Stimulated activated CD8-positive, alpha-beta memory T cell treated with anti-CD3 and anti-CD28 coated beads, Interleukin-7, amount 100 ng/mL, for 24 hours (primary cell): ENCODE measurements around the gene KCNN1.
"Not testable (repeated sequence)": the region's sequence is repeated elsewhere in the genome, so short reads cannot be mapped to it uniquely, and the experiment has no call there.

Source experiments
- DNase-seq: peaks from one replicate; pipeline ENCODE4 v3.0.0-alpha.2; 2020; ENCODE audit warnings: low read depth

Gene KCNN1

DNA sequence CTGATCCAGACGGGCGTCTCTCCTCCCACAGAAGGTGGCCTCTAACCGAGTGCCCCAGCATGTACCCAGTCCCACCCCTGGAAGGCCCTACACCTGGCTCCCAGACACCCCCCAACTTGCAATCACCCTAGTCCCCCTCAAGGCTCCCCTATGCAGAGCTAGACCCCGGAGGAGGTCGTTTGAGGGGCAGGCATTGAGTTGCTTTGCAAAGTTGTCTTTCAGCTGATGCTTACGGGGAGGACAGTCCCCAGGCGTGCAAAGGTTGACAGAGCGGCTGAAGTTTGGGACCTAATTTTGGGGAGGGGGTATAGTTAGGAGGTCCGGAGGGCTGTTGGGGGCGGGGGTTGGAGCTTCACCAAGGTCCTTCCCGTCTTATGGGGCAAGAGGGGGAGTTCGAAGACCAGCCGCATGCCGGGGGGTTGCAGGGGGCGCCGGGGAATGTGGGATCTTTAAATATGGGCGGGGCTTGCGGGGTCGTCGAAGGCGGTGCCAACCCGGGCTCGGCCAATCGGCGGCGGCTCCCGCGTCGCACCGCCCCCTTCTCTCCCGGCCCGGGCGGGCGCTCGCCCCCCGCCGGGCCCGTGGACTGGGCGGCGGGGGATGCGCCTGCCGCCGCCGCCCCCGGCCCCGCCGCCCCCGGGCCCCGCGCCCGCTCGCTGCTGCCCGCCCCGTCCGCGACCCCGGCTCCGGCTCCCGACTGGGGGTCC lies at the start of gene KCNN1:
Gene KCNN1 (plus strand): TSS at position 558 of the 707 bp plus-strand sequence. CDS start 6,782 bp downstream, outside the sequence.
- DNase-seq, result no peak

DNA sequence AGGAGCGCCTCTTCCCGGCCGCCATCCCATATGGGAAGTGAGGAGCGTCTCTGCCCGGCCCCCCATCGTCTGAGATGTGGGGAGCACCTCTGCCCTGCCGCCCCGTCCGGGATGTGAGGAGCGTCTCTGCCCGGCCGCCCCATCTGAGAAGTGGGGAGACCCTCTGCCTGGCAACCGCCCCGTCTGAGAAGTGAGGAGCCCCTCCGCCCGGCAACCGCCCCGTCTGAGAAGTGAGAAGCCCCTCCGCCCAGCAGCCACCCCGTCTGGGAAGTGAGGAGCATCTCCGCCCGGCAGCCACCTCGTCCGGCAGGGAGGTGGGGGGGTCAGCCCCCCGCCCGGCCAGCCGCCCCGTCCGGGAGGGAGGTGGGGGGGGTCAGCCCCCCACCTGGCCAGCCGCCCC lies 48.8 kb upstream of the KCNN1 start:
- DNase-seq, result not testable (repeated sequence)

DNA sequence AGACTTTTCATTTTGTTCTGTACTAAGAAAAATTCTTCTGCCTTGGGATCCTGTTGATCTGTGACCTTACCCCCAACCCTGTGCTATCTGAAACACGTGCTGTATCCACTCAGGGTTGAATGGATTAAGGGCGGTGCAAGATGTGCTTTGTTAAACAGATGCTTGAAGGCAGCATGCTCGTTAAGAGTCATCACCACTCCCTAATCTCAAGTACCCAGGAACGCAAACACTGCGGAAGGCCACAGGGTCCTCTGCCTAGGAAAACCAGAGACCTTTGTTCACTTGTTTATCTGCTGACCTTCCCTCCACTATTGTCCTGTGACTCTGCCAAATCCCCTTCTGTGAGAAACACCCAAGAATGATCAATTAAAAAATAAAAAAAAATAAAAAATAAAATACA lies 47.8 kb upstream of the KCNN1 start:
- DNase-seq, result not testable (repeated sequence)

DNA sequence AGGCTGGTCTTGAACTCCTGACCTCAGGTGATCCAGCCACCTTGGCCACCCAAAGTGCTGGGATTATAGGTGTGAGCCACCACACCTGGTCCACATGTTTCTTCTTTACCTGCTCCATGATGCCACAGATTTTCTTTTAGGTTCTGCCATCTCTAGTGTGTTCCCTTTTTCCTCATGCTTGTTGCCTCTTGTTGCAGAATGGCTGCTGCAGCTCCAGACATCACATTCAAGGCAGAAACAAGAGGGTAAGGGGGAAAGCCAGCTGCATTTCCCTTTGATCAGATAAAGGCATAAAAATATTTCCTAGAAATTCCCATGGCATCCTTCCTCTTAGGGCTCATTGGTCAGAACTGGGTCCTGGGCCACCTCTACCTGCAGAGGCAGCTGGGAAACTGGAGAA lies 46.4 kb upstream of the KCNN1 start:
- no peak for DNase-seq

DNA sequence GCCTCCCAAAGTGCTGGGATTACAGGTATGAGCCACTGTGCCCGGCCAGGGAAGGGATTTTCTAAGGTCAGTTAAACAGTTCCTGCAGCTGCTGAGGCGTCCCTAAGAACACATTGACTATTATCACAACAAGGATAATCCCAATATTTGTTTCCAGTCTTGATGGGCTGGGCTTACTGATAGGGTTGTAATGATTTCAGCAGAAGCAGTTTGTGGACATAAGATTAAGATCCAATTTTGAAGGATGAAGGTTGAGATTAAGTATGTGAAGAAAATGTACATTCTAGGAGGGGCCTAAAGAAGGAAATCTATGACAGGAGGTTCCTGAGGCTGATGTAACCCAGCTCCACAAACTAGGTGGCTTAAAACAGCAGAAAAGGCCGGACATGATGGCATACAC lies 44.8 kb upstream of the KCNN1 start:
- no peak for DNase-seq

DNA sequence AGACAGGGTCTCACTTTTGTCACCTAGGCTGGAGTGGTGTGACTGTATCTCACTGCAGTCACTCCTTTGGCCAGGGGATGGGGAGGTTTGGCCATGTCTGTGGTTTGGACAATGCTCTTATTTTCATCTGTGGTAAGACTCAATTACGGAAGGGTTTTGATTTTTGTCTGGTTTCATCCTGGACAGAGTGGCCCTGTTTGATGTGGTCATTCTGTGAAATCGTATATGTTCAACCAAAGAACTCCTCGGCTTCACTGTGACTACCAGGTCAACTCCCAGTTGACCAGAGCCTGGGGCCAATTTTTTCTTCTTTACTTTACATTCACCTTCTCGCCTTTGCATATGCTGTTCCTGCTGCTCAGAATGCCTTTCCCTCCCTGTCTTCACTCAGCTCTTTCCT lies 40.9 kb upstream of the KCNN1 start:
- DNase-seq, result no peak

DNA sequence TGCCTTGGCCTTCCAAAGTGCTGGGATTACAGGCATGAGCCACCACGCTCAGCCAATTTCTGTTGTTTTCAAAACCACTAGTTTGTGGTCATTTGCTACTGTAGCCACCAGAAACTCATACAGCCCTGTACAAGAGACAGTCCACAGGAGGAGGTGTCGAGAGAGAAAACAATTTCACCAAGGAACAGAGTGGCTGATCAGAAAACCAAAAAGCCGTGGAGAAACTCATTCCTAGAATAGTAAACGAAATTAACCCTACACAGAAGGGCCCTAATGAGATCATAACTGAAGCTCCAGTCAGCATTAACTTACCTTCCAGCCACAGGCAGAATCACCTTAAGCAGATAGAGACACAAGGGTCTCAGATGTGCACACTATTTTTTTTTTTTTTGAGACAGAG lies 37.9 kb upstream of the KCNN1 start:
- DNase-seq, result no peak

DNA sequence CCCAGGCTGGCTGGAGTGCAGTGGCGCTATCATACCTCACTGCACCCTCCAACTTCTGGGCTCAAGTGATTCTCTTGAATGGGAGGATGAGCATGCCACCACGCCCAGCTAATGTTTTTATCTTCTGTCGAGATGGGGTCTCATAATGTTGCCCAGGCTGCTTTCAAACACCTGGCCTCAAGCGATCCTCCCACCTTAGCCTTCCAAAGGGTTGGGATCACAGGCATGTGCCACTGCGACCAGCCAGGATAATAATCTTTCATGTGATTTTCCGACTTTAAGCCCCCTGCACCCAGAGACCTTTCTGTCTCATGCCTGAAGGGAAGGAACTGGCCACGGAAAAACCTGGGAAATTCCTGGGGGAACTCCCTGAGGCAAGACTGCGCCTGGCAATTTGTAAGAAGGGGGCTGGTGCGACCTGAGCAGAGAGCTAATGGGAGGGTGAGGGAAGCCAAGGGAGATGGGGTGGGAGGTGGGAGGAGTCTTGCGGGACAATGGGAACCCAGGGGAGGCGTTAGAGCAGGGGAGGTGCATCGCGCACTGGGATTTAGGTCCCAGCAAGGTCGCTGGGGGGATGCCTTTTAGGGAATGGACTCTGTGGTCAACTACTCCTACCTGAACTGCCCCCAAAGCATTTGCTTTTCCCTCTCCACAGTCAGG lies 35.2 kb upstream of the KCNN1 start:
- no peak for DNase-seq

DNA sequence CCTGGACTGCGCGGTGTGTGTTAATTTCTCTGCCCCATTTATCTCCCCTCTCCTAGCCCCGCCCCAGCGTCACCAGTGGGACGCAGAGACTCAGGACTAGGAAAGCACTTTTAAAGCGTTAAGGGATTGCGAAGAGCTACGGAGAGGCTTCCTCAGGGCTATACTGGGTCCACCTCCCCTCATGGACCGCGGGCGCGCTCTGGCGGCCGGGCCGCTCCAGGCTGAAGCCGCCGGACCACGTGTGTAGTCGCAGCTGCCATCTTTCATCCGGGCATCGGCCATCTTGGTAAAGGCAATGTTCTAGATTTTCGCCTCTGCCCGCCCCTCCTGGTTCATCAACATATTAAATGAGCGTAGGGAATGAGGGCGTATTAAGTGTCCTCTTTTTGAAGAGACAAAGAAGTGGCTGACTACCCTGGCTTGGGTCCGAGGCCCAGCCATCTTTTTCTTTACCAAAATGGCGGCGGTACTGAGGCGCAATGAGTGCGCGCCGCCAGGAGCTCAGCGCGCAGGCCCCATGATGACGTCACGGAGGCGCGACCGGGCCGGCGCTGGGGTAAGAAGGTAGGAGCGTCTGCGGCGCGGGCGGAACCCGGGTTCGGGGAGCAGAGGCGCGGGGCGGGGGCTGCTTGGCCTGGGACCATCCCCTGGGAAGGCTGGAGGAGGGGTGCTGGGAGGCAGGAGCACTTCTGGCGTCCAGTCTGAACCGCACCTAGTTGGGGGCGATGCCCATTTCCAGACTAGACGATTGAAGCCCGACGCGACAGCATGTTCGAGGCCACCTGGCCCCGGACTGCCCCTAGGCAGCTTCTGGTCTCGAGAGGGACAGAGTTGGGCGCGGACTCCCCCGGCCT lies 34.2 kb upstream of the KCNN1 start, which contains the start of gene CCDC124:
Gene CCDC124 (plus strand): TSS at position 531 of the 854 bp plus-strand sequence. CDS start 3,406 bp downstream, outside the sequence.
- peak; percentile 81 for DNase-seq

DNA sequence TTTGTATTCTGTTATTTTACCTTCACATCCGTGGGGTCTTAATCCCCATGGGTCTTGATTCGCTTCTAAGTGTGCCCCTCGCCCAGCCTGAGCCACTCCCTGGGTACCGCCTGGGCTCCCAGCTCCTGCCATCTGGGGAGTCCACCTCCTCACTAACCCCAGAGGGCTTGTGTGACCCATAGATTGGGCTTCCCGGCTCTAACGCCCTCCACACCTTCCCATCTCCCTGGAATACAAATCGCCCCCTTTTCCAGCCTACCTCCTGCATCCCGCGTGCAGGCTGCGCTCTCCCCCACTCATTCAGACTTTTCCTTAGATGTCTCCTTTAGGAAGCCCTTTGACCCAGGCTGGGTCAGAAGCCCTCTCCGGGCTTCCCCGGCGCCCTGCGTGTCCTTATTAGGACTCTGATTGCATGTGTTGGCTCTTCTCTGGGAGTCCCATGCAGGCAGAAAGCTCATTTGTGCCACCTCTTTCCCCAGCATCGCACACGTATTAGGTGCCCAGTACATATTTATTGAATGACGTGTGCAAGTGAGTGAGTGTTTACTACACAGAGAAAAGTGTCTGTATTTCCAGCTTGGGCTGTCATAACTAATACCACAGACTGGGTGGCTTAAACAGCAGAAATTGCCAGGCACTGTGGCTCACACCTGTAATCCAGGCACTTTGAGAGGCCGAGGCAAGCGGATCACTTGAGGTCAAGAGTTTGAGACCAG lies 33.3 kb upstream of the KCNN1 start:
- DNase-seq, result no peak

DNA sequence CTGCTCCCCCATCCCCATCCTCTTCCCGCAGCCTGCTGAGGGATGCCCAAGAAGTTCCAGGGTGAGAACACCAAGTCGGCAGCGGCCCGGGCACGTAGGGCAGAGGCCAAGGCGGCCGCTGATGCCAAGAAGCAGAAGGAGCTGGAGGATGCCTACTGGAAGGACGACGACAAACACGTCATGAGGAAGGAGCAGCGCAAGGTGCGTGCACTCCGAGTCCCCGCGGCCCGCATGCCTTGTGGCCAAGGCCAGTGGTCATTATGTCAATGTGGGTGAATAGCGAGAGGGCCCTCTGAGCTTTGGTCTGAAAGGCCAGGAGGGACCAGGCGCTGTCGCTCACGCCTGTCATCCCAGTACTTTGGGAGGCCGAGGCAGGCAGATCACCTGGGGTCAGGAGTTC lies 30.5 kb upstream of the KCNN1 start:
- no peak for DNase-seq

DNA sequence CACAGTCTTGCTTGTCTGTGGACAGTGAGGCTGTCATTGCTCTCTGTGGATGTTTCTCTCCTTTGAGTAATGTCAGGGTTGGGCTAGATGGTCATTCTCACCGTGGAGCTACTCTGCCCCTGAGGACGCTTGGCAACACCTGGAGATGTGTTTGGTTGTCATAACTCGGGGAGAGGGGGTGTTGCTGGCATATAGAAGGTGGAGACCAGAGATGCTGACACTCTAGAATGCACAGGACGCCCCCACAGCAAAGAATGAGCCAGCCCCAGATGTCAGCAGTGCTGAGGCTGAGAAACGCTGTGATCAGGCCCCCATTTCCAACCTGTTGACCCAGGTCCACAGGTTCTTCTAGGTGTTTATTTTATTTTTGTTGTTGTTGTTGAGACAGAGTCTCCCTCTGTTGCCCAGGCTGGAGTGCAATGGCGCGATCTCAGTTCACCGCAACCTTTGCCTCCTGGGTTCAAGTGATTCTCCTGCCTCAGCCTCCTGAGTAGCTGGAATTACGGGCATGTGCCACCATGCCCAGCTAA lies 29.5 kb upstream of the KCNN1 start:
- DNase-seq, result no peak

DNA sequence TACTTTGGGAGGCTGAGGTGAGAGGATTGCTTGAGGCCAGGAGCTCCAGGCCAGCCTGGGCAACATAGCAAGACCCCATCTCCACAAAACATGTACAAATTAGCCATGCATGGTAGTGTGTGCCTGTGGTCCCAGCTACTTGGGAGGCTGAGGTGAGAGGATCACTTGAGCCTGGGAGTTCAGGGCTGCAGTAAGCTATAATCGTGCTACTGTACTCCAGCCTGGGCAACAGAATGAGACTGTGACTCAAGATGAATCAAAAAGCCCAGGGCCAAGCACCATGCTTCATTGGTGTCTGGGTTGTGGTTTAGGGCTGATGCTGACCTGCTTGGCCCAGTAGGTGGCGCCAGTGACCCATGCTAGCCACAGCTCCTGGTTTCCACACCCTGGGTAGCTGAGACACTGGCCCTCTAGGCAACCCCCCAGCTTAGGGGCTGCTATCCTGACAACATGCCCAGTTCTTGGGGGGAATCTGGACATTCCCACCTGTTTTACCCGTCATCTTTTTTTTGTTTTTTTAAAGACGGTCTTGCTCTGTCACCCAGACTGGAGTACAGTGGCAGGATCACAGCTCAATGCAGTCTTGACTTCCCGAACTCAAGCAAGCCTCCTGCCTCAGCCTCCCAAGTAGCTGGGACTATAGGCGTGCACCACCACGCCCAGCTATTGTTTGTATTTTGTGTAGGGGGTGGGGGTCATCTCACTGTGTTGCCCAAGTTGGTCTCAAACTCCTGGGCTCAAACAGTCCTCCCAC lies 28.6 kb upstream of the KCNN1 start:
- peak; percentile 68 for DNase-seq

DNA sequence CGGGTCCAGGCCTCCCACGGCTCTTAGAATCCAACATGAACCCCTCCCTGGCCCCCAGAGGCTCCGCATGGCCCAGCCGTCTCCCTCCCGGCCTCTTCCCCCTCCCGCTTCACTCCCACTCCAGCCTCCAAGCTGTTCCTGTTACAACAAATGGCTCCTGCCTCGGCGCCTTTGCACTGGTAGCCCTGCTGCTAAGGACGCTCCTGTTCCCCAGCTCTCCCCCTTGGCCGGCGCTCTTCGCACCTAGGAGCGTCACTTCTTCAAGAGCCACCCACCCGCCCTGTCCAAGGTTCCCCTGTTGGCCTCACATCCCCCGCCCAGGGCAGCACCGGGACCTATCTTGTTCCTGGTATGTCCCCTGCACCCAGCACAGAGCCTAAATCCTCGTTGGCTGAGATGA lies 24.7 kb upstream of the KCNN1 start:
- DNase-seq, result no peak

DNA sequence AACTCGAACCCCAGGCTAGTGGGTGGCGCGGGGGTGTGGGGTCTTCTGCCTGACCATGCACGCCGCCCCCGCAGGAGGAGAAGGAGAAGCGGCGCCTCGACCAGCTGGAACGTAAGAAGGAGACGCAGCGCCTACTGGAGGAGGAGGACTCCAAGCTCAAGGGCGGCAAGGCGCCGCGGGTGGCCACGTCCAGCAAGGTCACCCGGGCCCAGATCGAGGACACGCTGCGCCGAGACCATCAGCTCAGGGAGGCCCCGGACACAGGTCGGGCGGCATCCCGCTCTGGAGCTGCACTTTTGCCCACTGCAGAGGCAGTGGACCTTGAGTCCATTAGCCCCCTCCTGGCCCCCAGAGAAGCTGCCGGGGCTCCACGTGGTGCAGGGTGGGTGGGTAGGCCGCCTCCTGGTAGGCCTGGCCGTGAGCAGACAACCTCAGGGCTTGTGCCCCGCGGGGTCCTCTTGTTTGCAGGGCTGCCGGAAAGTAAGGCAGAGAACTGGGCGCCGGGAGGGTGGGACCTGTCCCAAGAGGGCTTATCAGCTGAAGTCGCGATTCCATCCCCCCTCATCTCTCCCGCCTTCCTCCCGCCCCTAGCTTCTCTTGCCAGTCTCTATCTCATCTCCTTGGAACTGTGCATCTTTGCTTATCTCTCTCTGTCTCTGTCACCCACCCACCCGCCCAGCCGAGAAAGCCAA lies 24.2 kb upstream of the KCNN1 start:
- no peak for DNase-seq

DNA sequence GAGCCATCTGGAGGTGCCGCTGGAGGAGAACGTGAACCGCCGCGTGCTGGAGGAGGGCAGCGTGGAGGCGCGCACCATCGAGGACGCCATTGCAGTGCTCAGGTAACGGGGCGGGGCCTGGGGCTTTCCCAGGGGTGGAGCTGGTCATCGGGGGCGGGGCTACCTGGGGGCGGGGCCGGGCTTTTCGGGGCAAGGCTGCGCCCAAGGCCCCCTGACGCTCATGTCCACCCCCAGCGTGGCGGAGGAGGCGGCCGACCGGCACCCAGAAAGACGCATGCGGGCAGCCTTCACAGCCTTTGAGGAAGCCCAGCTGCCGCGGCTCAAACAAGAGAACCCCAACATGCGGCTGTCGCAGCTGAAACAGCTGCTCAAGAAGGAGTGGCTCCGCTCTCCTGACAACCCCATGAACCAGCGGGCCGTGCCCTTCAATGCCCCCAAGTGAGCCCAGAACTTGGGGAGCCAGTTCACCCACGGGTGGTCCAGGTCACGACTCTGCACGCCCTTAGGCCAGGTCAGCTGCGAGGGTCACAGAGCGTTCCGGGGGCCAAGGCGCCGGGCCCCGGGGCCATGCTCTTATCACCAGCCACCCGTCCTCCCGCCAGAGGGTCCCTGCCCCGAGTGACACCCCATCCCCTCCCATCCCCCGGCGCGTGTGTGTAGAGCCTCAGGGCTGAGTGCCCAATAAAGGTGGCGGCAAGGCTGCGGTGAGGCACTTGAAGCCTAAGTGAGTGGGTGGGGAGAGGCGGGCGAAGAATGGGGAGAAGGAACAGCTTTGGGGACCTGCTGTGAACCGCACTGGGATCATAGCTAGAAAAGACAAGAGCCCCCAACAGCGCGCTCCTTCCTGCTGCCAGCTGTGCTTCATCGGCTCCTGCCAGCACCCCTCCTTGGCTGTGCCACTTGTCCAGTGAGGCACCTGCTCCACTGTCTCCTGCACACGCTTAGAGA lies 23.4 kb upstream of the KCNN1 start:
- DNase-seq, result no peak

DNA sequence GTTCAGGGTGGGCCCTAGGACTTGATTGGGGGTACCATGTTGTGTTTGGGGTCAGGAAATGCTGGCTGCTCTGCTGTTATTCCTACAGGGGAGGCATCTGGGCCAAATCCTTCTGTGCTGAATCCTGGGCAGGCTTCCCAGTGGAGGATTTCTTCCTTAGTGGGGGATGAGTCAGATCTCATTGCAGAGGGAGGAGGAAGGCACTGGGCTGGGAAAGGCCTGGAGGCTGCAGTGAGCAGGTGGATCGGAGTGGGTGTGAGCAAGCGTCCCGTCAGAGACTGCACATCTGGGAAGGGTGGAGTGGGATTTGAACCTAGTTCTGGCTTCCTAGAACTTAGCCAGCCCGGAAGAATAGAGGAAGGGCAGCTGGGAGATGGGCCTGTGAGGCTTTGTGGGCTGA lies 22.6 kb upstream of the KCNN1 start:
- no peak for DNase-seq

DNA sequence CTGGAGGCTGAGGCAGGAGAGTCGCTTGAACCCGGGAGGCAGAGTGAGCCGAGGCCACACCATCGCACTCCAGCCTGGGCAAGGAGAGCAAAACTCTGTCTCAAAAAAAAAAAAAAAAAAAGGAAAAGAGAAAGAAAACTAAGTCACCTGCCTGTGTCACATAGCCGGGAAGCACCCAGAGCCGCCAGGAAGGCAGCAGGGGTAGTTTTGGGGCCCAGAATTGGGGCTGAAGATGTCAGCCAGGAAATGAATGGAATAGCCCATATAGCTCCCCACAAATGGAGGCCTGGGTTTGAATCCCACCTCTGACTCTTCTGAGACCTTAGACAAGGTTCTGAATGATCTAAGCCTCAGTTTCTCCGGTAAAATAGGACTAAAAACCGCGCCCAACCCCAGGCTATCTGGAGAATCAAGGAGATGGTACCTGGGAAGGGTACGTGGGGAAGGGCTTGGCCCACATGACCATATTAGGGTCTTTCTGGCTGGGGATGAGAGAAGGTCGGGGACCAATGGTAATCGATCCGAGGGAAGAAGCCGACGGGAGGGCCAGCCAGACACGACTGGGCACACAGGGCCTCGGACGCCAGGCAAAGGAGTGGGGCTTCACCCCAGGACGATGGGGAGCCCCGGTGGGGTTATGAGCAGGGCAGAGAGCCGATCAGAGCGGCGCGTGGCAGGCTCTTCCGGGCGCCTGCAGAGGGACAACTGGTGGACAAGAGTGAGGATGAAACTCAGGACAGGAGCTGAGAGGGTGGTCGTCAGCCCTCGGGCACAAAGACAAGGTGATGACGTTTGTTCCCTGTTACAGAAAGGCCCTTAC lies 19.7 kb upstream of the KCNN1 start:
- no peak for DNase-seq
